AG04449 (cell line): Measurements from ENCODE around the gene SRSF3.

ENCODE experiments used
- CTCF ChIA-PET: fragments of 350-600 bp; formaldehyde crosslinking; extraction: SDS; loops from one replicate; lab custom pipeline; 2021; ENCODE audit warnings: antibody characterized with exemption; lab: Yijun Ruan, JAX
- POLR2A ChIA-PET: fragments of 400-600, 350-600 bp; formaldehyde crosslinking; extraction: SDS; loops from one replicate; lab custom pipeline; 2020; ENCODE audit warnings: antibody characterized with exemption, inconsistent platforms; lab: Yijun Ruan, JAX
- DNase-seq: peaks from one replicate; pipeline ENCODE4 v3.0.0-alpha.2; 2010; ENCODE audit warnings: low read depth, low spot score
- H3K4me3 ChIP-seq: 2 replicates; pipeline ENCODE4 v1.5.1; 2011; ENCODE audit warnings: low read depth, mild to moderate bottlenecking, control low read depth, low read length
- TF ChIP-seq, protein P1 (sequence below): IDR thresholded peaks from one replicate; pipeline ENCODE4 v1.5.1; 2011; ENCODE audit warnings: mild to moderate bottlenecking, moderate library complexity, low read length, control low read depth, inconsistent platforms; ENCODE audit not compliant: insufficient read depth; ENCODE audit errors: missing control alignments

Gene SRSF3

DNA sequence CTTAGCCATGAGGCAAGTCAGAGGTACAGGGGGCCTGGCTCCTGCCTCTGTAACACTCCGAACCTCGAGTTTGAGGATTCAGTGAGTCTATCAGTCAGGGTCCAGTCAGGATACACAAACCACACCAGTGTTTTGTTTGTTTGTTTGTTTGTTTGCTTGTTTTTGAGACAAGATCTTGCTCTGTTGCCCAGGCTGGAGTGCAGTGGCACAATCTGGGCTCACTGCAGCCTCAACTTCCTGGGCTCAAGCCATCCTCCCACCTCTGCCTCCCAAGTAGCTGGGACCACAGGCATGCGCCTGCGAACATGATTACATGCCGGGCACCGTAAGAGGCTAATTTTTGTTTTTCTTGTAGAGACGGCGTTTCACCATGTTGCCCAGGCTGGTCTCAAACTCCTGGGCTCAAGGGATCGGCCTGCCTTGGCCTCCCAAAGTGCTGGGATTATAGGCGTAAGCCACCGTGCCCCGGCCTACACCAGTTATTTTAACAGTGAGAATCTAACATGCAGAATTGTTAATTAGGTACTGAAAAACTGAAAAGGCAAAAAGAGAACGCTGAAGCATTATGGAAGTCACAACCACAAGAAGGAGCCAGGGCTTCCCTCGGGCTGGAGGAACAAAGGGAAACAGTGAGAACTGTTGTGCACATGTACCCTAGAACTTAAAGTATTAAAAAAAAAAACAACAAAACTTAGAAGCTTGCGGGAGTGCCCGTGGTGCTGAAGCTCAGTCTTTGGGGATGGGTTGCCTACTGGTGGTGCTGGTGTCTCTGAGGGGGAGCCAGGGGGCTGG is 40.4 kb downstream of the SRSF3 start:
- TF ChIP-seq, protein P1, sequence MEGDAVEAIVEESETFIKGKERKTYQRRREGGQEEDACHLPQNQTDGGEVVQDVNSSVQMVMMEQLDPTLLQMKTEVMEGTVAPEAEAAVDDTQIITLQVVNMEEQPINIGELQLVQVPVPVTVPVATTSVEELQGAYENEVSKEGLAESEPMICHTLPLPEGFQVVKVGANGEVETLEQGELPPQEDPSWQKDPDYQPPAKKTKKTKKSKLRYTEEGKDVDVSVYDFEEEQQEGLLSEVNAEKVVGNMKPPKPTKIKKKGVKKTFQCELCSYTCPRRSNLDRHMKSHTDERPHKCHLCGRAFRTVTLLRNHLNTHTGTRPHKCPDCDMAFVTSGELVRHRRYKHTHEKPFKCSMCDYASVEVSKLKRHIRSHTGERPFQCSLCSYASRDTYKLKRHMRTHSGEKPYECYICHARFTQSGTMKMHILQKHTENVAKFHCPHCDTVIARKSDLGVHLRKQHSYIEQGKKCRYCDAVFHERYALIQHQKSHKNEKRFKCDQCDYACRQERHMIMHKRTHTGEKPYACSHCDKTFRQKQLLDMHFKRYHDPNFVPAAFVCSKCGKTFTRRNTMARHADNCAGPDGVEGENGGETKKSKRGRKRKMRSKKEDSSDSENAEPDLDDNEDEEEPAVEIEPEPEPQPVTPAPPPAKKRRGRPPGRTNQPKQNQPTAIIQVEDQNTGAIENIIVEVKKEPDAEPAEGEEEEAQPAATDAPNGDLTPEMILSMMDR, result no peak
- H3K4me3 ChIP-seq, result no peak overlapping the region
- no peak for DNase-seq
- POLR2A ChIA-PET, result interaction anchor here (1.0 to 1.7 kb wide), 2 partner anchors 44 to 47 kb away, joined by 3 to 8 read pairs; partner anchors contain the start of gene CDKN1A
- CTCF ChIA-PET, result interaction anchor here (1.1 to 3.4 kb wide), 5 partner anchors 9 to 125 kb away, joined by 4 to 14 read pairs (median 4); no protein-coding TSS in a partner anchor

DNA sequence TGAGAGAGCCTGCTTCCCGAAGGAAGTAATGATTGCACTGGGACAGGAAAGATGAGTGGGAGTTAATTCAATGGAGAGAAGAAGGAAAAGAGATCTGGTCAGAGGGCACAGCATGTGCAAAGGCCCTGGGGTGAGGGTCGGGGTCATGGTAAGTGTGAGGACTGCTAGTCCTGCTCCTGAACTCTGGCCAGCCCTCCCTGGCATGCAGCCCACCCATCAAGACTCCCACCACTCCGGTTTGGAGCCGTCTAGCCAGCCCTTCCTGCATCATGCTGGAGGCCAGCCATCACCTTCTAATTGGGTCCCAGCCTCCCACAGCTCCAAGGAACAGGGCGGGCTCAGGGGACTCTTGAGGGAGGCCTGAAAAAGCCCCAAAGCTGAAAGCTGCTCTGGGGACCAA is 42.1 kb downstream of the SRSF3 start:
- H3K4me3 ChIP-seq, result no peak overlapping the region
- DNase-seq, result no peak
- TF ChIP-seq, protein P1, result no peak
- POLR2A ChIA-PET, result interaction anchor here (1.0 kb wide), 1 partner anchor 44 kb away, joined by 3 read pairs; no protein-coding TSS in a partner anchor
- CTCF ChIA-PET, result interaction anchor here (0.9 to 1.8 kb wide), 2 partner anchors 11 to 123 kb away, joined by 3 to 4 read pairs; no protein-coding TSS in a partner anchor

DNA sequence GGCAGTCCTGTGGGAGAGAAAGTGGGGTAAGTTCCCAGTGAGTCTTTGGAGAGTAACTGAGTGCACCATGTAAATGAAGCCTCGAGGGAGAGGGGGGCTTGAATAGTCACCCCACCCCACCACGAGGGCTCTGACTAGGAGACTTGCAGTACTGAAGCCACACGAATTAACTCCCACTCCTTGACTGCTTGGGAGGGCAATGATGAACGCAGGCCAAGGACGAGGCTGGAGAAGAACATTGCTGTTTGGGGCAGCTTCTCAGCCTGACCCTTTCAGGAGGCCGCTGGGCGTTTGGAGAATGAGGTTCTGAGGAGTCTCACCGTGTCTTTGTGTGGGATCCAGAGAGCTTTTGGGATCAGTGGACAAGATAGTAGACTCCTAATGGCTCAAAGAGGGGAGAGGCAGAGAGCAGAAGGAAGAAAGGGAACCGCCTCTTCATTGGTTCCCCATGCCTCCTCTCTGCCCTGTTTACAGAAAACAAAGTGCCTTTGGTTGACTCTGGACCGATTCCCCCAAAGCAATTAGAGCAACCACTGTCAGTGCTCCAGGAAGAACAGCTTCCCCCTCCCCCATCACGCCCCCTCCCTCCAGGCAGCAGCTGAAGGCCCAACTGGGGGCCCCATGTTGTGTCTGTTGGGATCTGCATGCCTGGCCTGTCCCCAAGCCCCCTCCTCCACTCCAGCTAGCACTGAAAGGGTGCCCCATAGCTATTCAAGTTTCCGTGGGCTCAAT is 42.7 kb downstream of the SRSF3 start:
- H3K4me3 ChIP-seq, result no peak overlapping the region
- POLR2A ChIA-PET, result interaction anchor here (1.0 kb wide), 1 partner anchor 43 kb away, joined by 3 read pairs; no protein-coding TSS in a partner anchor
- CTCF ChIA-PET, result interaction anchor here (0.9 to 1.8 kb wide), 2 partner anchors 12 to 123 kb away, joined by 3 to 4 read pairs; no protein-coding TSS in a partner anchor
- TF ChIP-seq, protein P1, result no peak
- DNase-seq, result no peak

DNA sequence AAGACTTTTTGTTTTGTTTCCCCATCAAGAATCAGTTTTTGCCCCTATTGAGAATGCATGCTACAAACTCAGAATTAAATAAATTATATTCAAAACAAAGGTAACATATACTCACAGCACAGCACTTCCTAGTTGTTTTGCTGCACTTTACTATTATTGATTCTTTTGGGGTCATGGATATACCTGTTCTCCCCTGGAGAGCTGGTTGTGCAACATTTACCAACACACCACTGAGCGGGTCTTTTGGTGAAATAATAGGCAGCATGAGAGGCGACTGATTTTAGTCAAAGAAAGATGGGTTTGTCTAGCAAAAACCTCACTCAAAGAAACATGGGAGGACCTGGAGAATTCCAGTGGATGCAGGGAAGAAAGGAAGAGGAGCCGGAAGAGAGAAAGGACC is 44.4 kb downstream of the SRSF3 start:
- CTCF ChIA-PET, result interaction anchor here (2.1 kb wide), 1 partner anchor 120 kb away, joined by 7 read pairs; no protein-coding TSS in a partner anchor
- no peak overlapping the region for H3K4me3 ChIP-seq
- POLR2A ChIA-PET, result no interaction called here
- DNase-seq, result no peak
- TF ChIP-seq, protein P1, result no peak

DNA sequence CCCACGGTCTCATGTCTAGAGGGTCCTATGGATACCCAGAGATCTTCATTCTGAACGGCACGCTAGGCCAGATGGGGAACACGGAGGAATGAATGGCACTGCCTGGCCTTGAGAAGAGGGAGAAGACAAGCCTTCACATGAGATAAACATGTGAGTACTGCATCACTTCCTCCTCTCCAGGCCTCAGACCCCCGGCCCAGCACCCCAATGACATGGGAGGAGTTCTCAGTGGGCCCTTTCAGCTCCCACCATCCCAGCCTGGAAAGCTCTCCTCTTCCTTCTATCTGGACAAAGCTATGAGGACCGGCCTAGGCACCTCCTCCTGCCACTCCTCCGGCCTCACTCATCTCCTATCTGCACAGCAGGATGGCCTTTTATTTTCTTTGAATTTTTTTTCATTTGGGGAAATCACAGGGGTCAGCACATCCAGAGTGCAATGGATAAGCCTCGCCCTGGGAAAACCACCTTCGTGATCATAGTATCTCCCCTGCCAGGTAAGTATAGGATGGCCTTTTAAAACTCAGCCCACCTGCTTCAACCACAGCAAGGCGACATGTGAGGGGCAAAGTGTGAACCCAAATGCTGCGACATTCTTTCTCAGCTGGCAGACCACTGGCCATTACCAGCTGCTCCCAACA is 45.1 kb downstream of the SRSF3 start:
- TF ChIP-seq, protein P1, result no peak
- no peak for DNase-seq
- ChIA-PET POLR2A (no interaction called here), CTCF (interaction anchor here (2.1 kb wide), 1 partner anchor 120 kb away, joined by 7 read pairs; no protein-coding TSS in a partner anchor)
- H3K4me3 ChIP-seq, result no peak overlapping the region
